HepG2 (cell line): ENCODE data around the gene CSTF1. TPM values are rescaled to one million over a fixed set of nuclear protein-coding genes. Genes with fewer than 3 reads are reported as not detected.

Experiments used
- CENPX ChIP-seq: sonication (generic); formaldehyde crosslinking; IDR thresholded peaks from 2 replicates; pipeline ENCODE4 v1.9.0; 2021; ENCODE audit warnings: mild to moderate bottlenecking, missing genetic modification reagents, moderate library complexity
- CREM ChIP-seq, 2 experiments: sonication (generic) in 1 of 2; formaldehyde crosslinking in 1 of 2; IDR thresholded peaks; 2 replicates each; pipeline versions ENCODE4 v1.4.0 to v1.6.1; 2016 to 2020; ENCODE audit warnings: antibody characterized with exemption in 1 of 2, mild to moderate bottlenecking in 1 of 2, missing genetic modification reagents in 1 of 2
- DBP ChIP-seq: sonication (generic); formaldehyde crosslinking; IDR thresholded peaks from 2 replicates; pipeline ENCODE4 v1.4.0; 2020; ENCODE audit warnings: missing genetic modification reagents; ENCODE audit errors: not compliant biosample characterization
- DNMT1 ChIP-seq: sonication (generic); formaldehyde crosslinking; IDR thresholded peaks from 2 replicates; pipeline ENCODE4 v1.5.1; 2020; ENCODE audit warnings: mild to moderate bottlenecking, missing genetic modification reagents
- HDAC1 ChIP-seq: sonication (generic); formaldehyde crosslinking; IDR thresholded peaks from 2 replicates; pipeline ENCODE4 v1.5.1; 2020; ENCODE audit warnings: mild to moderate bottlenecking, missing genetic modification reagents
- HES4 ChIP-seq: sonication (generic); formaldehyde crosslinking; IDR thresholded peaks from 2 replicates; pipeline ENCODE4 v1.9.0; 2021; ENCODE audit warnings: mild to moderate bottlenecking, missing genetic modification reagents, borderline replicate concordance
- NFIB ChIP-seq: sonication (generic); formaldehyde crosslinking; IDR thresholded peaks from 2 replicates; pipeline ENCODE4 v1.9.0; 2021; ENCODE audit warnings: missing genetic modification reagents, mild to moderate bottlenecking, borderline replicate concordance
- SOX13 ChIP-seq, 3 experiments: fragments of 450-650 bp in 1 of 3; sonication (generic) in 1 of 3; formaldehyde crosslinking in 1 of 3; IDR thresholded peaks in 2 of 3; conservative IDR thresholded peaks in 1 of 3; 2 replicates each; pipeline versions ENCODE4 v1.5.0 to v1.6.1; 2016 to 2020; ENCODE audit warnings: antibody characterized with exemption in 1 of 3, mild to moderate bottlenecking in 1 of 3, missing compliant biosample characterization in 1 of 3, missing genetic modification reagents in 1 of 3, moderate library complexity in 1 of 3
- SP4 ChIP-seq: sonication (generic); formaldehyde crosslinking; IDR thresholded peaks from 2 replicates; pipeline ENCODE4 v1.8.1; 2023; ENCODE audit warnings: mild to moderate bottlenecking, missing genetic modification reagents
- SPEN ChIP-seq: sonication (generic); formaldehyde crosslinking; IDR thresholded peaks from 2 replicates; pipeline ENCODE4 v1.5.1; 2020; ENCODE audit warnings: low read depth, mild to moderate bottlenecking, missing genetic modification reagents
- YEATS4 ChIP-seq: sonication (generic); formaldehyde crosslinking; IDR thresholded peaks from 2 replicates; pipeline ENCODE4 v1.4.0; 2020; ENCODE audit warnings: missing genetic modification reagents, borderline replicate concordance
- ZNF501 ChIP-seq: sonication (generic); formaldehyde crosslinking; IDR thresholded peaks from 2 replicates; pipeline ENCODE4 v1.5.1; 2020; ENCODE audit warnings: mild to moderate bottlenecking, moderate library complexity, missing genetic modification reagents
- ZNF619 ChIP-seq: sonication (generic); formaldehyde crosslinking; IDR thresholded peaks from 2 replicates; pipeline ENCODE4 v1.4.0; 2020; ENCODE audit warnings: mild to moderate bottlenecking, missing genetic modification reagents
- ZNF644 ChIP-seq: IDR thresholded peaks from 2 replicates; pipeline ENCODE4 v1.6.1; 2016; ENCODE audit warnings: low read depth
- ZNF674 ChIP-seq: sonication (generic); formaldehyde crosslinking; IDR thresholded peaks from 2 replicates; pipeline ENCODE4 v1.5.0; 2020; ENCODE audit warnings: low read depth, mild to moderate bottlenecking, missing genetic modification reagents
- ZNF781 ChIP-seq: sonication (generic); formaldehyde crosslinking; IDR thresholded peaks from 2 replicates; pipeline ENCODE4 v1.5.1; 2020; ENCODE audit warnings: borderline replicate concordance, mild to moderate bottlenecking, missing genetic modification reagents; ENCODE audit errors: not compliant biosample characterization
- ZSCAN31 ChIP-seq: sonication (generic); formaldehyde crosslinking; IDR thresholded peaks from 2 replicates; pipeline ENCODE4 v1.5.0; 2020; ENCODE audit warnings: low read depth, mild to moderate bottlenecking, missing genetic modification reagents
- polyA plus RNA-seq, 8 experiments: library from polyadenylated mRNA; depleted of rRNA in 3 of 8; stranded (reverse) in 7 of 8; unstranded in 1 of 8; fragments of >200 nt; fragmentation: Illumina TruSeq in 4 of 8; extraction: Trizol in 4 of 8; gene quantifications; 2 replicates each; pipeline versions ENCODE4 v1.2.1 to v1.2.3, GENCODE V29; 2011 to 2016; ENCODE audit warnings: low read depth in 4 of 8, missing spikeins in 1 of 8, mixed read lengths in 1 of 8; ENCODE audit not compliant: insufficient read depth in 1 of 8
- total RNA-seq, 5 experiments: library from RNA; depleted of rRNA; stranded (reverse); fragments of >200 nt; fragmentation: Illumina TruSeq; extraction: Trizol; gene quantifications; 2 replicates each; pipeline ENCODE4 v1.2.3, GENCODE V29; 2016; ENCODE audit warnings: low read depth in 1 of 5
- TF ChIP-seq, protein P1 (sequence below): sonication (generic); formaldehyde crosslinking; IDR thresholded peaks from 2 replicates; pipeline ENCODE4 v1.4.0; 2020; ENCODE audit warnings: missing genetic modification reagents, borderline replicate concordance
- TF ChIP-seq, protein P2 (sequence below): sonication (generic); formaldehyde crosslinking; IDR thresholded peaks from 2 replicates; pipeline ENCODE4 v1.4.0; 2020; ENCODE audit warnings: missing genetic modification reagents, borderline replicate concordance
- TF ChIP-seq, protein P3 (sequence below): sonication (generic); formaldehyde crosslinking; IDR thresholded peaks from 2 replicates; pipeline ENCODE4 v1.8.1; 2023; ENCODE audit warnings: mild to moderate bottlenecking, missing genetic modification reagents

CSTF1 gene
- total and polyA plus RNA-seq, 2 of the 13 experiments (the other 11 are each of a cell fraction or from before 2014, with no cell fraction given): 70.9 to 100 TPM

DNA sequence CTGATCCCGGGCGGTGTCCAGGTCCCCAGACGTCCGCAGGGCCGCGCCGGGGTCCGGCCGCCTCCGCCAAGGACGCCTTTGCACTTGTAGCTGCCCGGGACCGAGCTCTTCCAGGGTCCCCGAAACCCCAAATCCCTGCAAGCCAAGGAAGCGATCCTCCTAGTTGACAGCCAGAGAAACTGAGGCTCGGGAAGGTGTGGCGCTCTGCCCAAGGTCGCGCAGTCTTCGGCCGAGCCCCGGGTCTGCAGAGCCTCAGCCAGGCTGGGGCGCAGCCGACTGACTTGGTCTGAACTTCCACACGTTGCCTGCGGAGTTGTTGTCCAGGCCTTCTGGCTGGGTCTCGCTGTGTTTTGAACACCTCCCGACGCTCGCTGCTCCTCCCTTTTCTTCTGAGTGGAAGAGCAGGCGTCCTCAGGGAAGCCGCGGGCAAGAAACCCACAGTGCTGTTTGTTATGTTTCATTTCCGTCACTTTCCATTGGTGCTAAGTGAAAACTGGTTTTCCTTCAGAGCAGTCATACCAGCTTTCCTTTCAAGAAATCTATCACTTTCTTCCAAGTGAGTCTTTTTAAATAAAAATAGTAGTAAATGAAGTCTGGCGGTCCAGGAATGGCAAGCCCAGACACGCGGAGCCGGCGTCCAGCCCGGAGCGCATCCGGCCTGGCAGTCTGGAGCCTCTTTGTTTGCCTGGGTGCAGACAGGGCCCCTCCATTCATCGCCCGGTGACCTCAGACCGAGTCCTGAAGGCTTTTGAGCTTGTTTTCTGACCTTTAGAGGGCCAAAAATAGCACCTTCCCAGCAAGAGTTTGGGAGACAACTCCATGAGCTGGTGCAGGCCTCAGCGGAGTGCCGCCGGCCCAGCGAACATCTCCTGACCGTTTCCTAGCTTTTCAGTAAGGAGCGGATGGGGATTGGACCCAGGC, 33.0 kb upstream of the CSTF1 start (continued):
- 0 out of 2 replicates have a peak, but pooled peaks have one; percentile 24 for TF ChIP-seq SOX13 (IDR thresholded peaks at IDR 0.05)
- peak in 1 of 2 experiments; percentile 41; a peak in 1 of 4 replicates for TF ChIP-seq SOX13 (CRISPR knock-in tag; conservative IDR thresholded peaks at IDR 0.05 in 1 of 2, IDR thresholded peaks at IDR 0.05 in 1 of 2)
- TF ChIP-seq SP4 (CRISPR knock-in tag): no peak
- peak; percentile 60; the same call in 1 of the 2 replicates for TF ChIP-seq CREM (IDR thresholded peaks at IDR 0.05)
- TF ChIP-seq CREM (CRISPR knock-in tag; IDR thresholded peaks at IDR 0.05): no peak
- no peak for TF ChIP-seq DNMT1 (CRISPR knock-in tag)
- no peak for TF ChIP-seq CENPX (CRISPR knock-in tag)
- no peak for TF ChIP-seq ZSCAN31 (CRISPR knock-in tag)
- TF ChIP-seq SPEN (CRISPR knock-in tag): peak; percentile 47
- TF ChIP-seq DBP (CRISPR knock-in tag): no peak
- TF ChIP-seq ZNF644: no peak; the same call in 1 of the 2 replicates
- TF ChIP-seq, protein P1, sequence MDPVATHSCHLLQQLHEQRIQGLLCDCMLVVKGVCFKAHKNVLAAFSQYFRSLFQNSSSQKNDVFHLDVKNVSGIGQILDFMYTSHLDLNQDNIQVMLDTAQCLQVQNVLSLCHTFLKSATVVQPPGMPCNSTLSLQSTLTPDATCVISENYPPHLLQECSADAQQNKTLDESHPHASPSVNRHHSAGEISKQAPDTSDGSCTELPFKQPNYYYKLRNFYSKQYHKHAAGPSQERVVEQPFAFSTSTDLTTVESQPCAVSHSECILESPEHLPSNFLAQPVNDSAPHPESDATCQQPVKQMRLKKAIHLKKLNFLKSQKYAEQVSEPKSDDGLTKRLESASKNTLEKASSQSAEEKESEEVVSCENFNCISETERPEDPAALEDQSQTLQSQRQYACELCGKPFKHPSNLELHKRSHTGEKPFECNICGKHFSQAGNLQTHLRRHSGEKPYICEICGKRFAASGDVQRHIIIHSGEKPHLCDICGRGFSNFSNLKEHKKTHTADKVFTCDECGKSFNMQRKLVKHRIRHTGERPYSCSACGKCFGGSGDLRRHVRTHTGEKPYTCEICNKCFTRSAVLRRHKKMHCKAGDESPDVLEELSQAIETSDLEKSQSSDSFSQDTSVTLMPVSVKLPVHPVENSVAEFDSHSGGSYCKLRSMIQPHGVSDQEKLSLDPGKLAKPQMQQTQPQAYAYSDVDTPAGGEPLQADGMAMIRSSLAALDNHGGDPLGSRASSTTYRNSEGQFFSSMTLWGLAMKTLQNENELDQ (CRISPR knock-in tag): no peak
- TF ChIP-seq ZNF781 (CRISPR knock-in tag): no peak
- TF ChIP-seq, protein P2, sequence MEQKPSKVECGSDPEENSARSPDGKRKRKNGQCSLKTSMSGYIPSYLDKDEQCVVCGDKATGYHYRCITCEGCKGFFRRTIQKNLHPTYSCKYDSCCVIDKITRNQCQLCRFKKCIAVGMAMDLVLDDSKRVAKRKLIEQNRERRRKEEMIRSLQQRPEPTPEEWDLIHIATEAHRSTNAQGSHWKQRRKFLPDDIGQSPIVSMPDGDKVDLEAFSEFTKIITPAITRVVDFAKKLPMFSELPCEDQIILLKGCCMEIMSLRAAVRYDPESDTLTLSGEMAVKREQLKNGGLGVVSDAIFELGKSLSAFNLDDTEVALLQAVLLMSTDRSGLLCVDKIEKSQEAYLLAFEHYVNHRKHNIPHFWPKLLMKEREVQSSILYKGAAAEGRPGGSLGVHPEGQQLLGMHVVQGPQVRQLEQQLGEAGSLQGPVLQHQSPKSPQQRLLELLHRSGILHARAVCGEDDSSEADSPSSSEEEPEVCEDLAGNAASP: no peak; the same call in 1 of the 2 replicates
- no peak; the same call in none of the 2 replicates for TF ChIP-seq ZNF501 (CRISPR knock-in tag)
- TF ChIP-seq, protein P3, sequence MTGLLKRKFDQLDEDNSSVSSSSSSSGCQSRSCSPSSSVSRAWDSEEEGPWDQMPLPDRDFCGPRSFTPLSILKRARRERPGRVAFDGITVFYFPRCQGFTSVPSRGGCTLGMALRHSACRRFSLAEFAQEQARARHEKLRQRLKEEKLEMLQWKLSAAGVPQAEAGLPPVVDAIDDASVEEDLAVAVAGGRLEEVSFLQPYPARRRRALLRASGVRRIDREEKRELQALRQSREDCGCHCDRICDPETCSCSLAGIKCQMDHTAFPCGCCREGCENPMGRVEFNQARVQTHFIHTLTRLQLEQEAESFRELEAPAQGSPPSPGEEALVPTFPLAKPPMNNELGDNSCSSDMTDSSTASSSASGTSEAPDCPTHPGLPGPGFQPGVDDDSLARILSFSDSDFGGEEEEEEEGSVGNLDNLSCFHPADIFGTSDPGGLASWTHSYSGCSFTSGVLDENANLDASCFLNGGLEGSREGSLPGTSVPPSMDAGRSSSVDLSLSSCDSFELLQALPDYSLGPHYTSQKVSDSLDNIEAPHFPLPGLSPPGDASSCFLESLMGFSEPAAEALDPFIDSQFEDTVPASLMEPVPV (CRISPR knock-in tag): peak; percentile 77; the same call in 1 of the 2 replicates
- TF ChIP-seq HDAC1: peak; percentile 35; the same call in 1 of the 2 replicates
- no peak for TF ChIP-seq ZNF674 (CRISPR knock-in tag)
- TF ChIP-seq YEATS4 (CRISPR knock-in tag): peak; percentile 83
- TF ChIP-seq HES4: 0 out of 2 replicates have a peak, but pooled peaks have one; percentile 13
- TF ChIP-seq ZNF619: no peak; the same call in none of the 2 replicates
- TF ChIP-seq NFIB (CRISPR knock-in tag): no peak
